Thyroid gland (tissue), 4 donors: ENCODE measurements around the gene ASIP. TPM values are rescaled to one million over a fixed set of nuclear protein-coding genes. Genes with fewer than 3 reads are reported as not detected.

ENCODE experiments used
- DNase-seq, 2 donors: peaks; one replicate each; pipeline ENCODE4 v3.0.0-alpha.2; 2019
- H3K27ac ChIP-seq, 3 donors: fragments of 200-600 bp; sonication (generic); 1 replicate in 2 of 3; 2 replicates in 1 of 3; pipeline ENCODE4 v1.5.1; 2016 to 2019; ENCODE audit warnings: mild to moderate bottlenecking in 1 of 3, moderate library complexity in 1 of 3
- H3K27me3 ChIP-seq: fragments of 200-600 bp; sonication (generic); one replicate; pipeline ENCODE4 v1.5.1; 2019
- H3K36me3 ChIP-seq, 2 donors: fragments of 200-600 bp; sonication (generic); one replicate each; pipeline ENCODE4 v1.5.1; 2016 to 2019
- H3K4me1 ChIP-seq, 2 donors: fragments of 200-600 bp; sonication (generic); one replicate each; pipeline ENCODE4 v1.5.1; 2017 to 2019
- H3K4me3 ChIP-seq, 3 donors: fragments of 200-600 bp; sonication (generic); replicated peaks in 1 of 3; 1 replicate in 2 of 3; 2 replicates in 1 of 3; pipeline ENCODE4 v1.5.1; 2016; ENCODE audit warnings: mild to moderate bottlenecking in 1 of 3
- H3K9me3 ChIP-seq: fragments of 200-600 bp; sonication (generic); one replicate; pipeline ENCODE4 v1.5.1; 2017
- CTCF ChIP-seq, 6 experiments: fragments of 200-600 bp in 3 of 6; fragments of 450-650 bp in 3 of 6; sonication (generic) in 3 of 6; IDR thresholded peaks; one replicate each; pipeline ENCODE4 v1.5.1; 2016 to 2019; ENCODE audit warnings: antibody characterized with exemption in 6 of 6, mild to moderate bottlenecking in 2 of 6, inconsistent platforms in 1 of 6, moderate library complexity in 1 of 6
- POLR2A ChIP-seq, 2 donors: fragments of 450-650 bp; IDR thresholded peaks; one replicate each; pipeline ENCODE4 v1.6.1; 2017; ENCODE audit warnings: antibody characterized with exemption in 2 of 2, mild to moderate bottlenecking in 2 of 2, moderate library complexity in 1 of 2
- WGBS, 2 donors: methylation state at CpG; one replicate each; pipeline ENCODE4 v1.1.5; 2017; 5-methylcytosine and 5-hydroxymethylcytosine counted together
- intact Hi-C: fragments of 100-400 bp; cut with DNase I; formaldehyde crosslinking; loops from one replicate; pipeline ENCODE4 v1.15.1; 2023
- total RNA-seq, 4 donors: library from RNA; depleted of rRNA; stranded (reverse); fragments of >200 nt; gene quantifications; one replicate each; pipeline ENCODE4 v1.2.3, GENCODE V29; 2016

Gene ASIP
- total RNA-seq, 4 donors from 2014 or later, result not detected

- intact Hi-C loops, result loop anchor here (10.0 kb wide), 1 partner anchor 220 kb away; no protein-coding TSS in a partner anchor
- peaks cover 0 to 9% of the 10 kb centered on the region in 2 donors for H3K4me1 ChIP-seq
- H3K9me3 ChIP-seq, result no peaks in the 10 kb centered on the region
- WGBS, 2 donors, result 88 to 90% methylated on average over 3 of the region's 3 CpGs
- H3K36me3 ChIP-seq, result no peaks in the 10 kb centered on the region
- TF ChIP-seq CTCF (IDR thresholded peaks at IDR 0.05) (no peak), POLR2A (IDR thresholded peaks at IDR 0.05) (no peak)
- no peak overlapping the region for H3K27ac ChIP-seq
- no peak for DNase-seq
- no peak overlapping the region for H3K4me3 ChIP-seq
- no peaks in the 10 kb centered on the region for H3K27me3 ChIP-seq
Measured at GRCh38 chr20:34315236-34315635, 74.0 kb downstream of the ASIP start.

GRCh38 chr20:34316196-34316814, 75.1 kb downstream of the ASIP start:
- Histone ChIP-seq H3K4me3 (no peak overlapping the region), H3K4me1 (peaks cover 0 to 9% of the 10 kb centered on the region in 2 donors), H3K27me3 (no peaks in the 10 kb centered on the region), H3K27ac (no peak overlapping the region), H3K36me3 (no peaks in the 10 kb centered on the region), H3K9me3 (no peaks in the 10 kb centered on the region)
- TF ChIP-seq CTCF (IDR thresholded peaks at IDR 0.05), result no peak
- no peak for TF ChIP-seq POLR2A (IDR thresholded peaks at IDR 0.05)
- intact Hi-C loops, result loop anchor here (10.0 kb wide), 1 partner anchor 218 kb away; no protein-coding TSS in a partner anchor
- DNase-seq, result no peak
- WGBS, 2 donors, result 92 to 94% methylated on average over 6 of the region's 6 CpGs

Other genes with a start within 250 kb of the ASIP start
- 100 to 1,000 TPM; 124 to 208 (median 151) TPM for gene RALY, start 247.5 kb upstream of the ASIP start, total RNA-seq
- gene EIF2S2, start 129.2 kb upstream of the ASIP start, total RNA-seq, result 10 to 100 TPM; 34.1 to 50.5 (median 42.6) TPM
- 100 to 1,000 TPM; 109 to 138 (median 124) TPM for gene AHCY, start 61.9 kb downstream of the ASIP start, total RNA-seq
- gene ITCH, start 121.8 kb downstream of the ASIP start, total RNA-seq, result 100 to 1,000 TPM in 1 of 4 donors, 10 to 100 TPM in 3; 67.5 to 120 (median 75.5) TPM